HepG2 (cell line): ENCODE results near the gene TRPM5. TPM values are rescaled to one million over a fixed set of nuclear protein-coding genes. Genes with fewer than 3 reads are reported as not detected.

Experiments used
- HNRNPH1 ChIP-seq: fragments of 200-400 bp; formaldehyde crosslinking; optimal IDR thresholded peaks from 2 replicates; pipeline ENCODE3; 2017; ENCODE audit warnings: mild to moderate bottlenecking, low read depth, low read length
- RFXANK ChIP-seq: IDR thresholded peaks from 2 replicates; pipeline ENCODE4 v1.6.1; 2016
- SCMH1 ChIP-seq: sonication (generic); formaldehyde crosslinking; IDR thresholded peaks from 2 replicates; pipeline ENCODE4 v1.9.0; 2021; ENCODE audit warnings: missing genetic modification reagents, mild to moderate bottlenecking, borderline replicate concordance
- ZNF17 ChIP-seq: sonication (generic); formaldehyde crosslinking; IDR thresholded peaks from 2 replicates; pipeline ENCODE4 v1.5.0; 2020; ENCODE audit warnings: mild to moderate bottlenecking, missing genetic modification reagents
- ZNF446 ChIP-seq: sonication (generic); formaldehyde crosslinking; IDR thresholded peaks from 2 replicates; pipeline ENCODE4 v1.5.0; 2020; ENCODE audit warnings: mild to moderate bottlenecking, missing genetic modification reagents
- ZNF530 ChIP-seq: sonication (generic); formaldehyde crosslinking; IDR thresholded peaks from 2 replicates; pipeline ENCODE4 v1.5.0; 2020; ENCODE audit warnings: low read depth, mild to moderate bottlenecking, missing genetic modification reagents
- polyA plus RNA-seq, 8 experiments: library from polyadenylated mRNA; depleted of rRNA in 3 of 8; stranded (reverse) in 7 of 8; unstranded in 1 of 8; fragments of >200 nt; fragmentation: Illumina TruSeq in 4 of 8; extraction: Trizol in 4 of 8; gene quantifications; 2 replicates each; pipeline versions ENCODE4 v1.2.1 to v1.2.3, GENCODE V29; 2011 to 2016; ENCODE audit warnings: low read depth in 4 of 8, missing spikeins in 1 of 8, mixed read lengths in 1 of 8; ENCODE audit not compliant: insufficient read depth in 1 of 8
- total RNA-seq, 5 experiments: library from RNA; depleted of rRNA; stranded (reverse); fragments of >200 nt; fragmentation: Illumina TruSeq; extraction: Trizol; gene quantifications; 2 replicates each; pipeline ENCODE4 v1.2.3, GENCODE V29; 2016; ENCODE audit warnings: low read depth in 1 of 5
- TF ChIP-seq, protein P1 (sequence below), 2 experiments: sonication (generic) in 1 of 2; formaldehyde crosslinking in 1 of 2; IDR thresholded peaks; 2 replicates each; pipeline versions ENCODE4 v1.6.1 to v1.9.0; 2014 to 2022; ENCODE audit warnings: antibody characterized with exemption in 1 of 2, borderline replicate concordance in 1 of 2, inconsistent platforms in 1 of 2, low read depth in 1 of 2, missing genetic modification reagents in 1 of 2
- TF ChIP-seq, protein P2 (sequence below): sonication (generic); formaldehyde crosslinking; IDR thresholded peaks from 2 replicates; pipeline ENCODE4 v1.4.0; 2020; ENCODE audit warnings: low read depth, mild to moderate bottlenecking, missing genetic modification reagents
- TF ChIP-seq, protein P3 (sequence below): sonication (generic); formaldehyde crosslinking; IDR thresholded peaks from 2 replicates; pipeline ENCODE4 v1.4.0; 2020; ENCODE audit warnings: low read depth, missing genetic modification reagents
- TF ChIP-seq, protein P4 (sequence below): sonication (generic); formaldehyde crosslinking; IDR thresholded peaks from 2 replicates; pipeline ENCODE4 v1.9.0; 2021; ENCODE audit warnings: mild to moderate bottlenecking, missing genetic modification reagents

The TRPM5 gene
- total and polyA plus RNA-seq, 2 of the 13 experiments (the other 11 are each of a cell fraction or from before 2014, with no cell fraction given) = 0.12 TPM; not detected in 1

DNA sequence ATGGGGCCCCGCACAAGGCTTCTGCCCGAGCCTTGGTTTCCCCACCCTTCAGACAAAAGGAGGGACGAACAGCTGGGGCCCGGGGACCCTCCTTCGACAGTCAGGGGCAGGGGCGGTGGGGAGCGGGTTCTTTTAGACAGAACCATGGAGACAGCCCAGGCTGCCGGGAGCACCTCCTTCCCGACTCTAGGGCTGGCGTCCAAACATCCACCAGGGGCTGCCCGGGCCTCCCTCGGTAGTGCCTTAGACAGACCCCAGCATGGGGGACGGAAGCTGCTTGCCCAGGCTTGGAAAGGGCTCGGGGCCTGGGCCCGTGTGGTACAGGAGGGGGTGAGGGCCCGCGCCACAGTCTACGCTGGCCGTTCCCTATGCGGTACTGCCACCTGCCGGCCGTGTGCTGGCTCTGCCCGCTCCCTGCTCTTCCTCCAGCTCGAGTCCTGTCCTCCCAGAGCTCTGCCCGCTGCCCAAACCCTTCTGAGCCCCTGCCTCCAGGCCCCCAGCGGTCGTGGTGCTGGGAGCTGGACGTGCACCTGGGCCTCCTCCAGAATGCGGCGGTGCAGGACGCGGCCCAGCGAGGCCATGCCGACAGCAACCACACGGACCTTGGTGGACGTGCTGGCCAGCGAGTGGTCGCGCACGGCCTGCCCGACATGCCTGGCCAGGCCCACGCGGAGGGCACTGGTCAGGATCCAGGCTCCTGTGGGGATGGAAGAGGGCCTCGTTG lies 23.6 kb downstream of the TRPM5 start (continued):
- TF ChIP-seq, protein P1, sequence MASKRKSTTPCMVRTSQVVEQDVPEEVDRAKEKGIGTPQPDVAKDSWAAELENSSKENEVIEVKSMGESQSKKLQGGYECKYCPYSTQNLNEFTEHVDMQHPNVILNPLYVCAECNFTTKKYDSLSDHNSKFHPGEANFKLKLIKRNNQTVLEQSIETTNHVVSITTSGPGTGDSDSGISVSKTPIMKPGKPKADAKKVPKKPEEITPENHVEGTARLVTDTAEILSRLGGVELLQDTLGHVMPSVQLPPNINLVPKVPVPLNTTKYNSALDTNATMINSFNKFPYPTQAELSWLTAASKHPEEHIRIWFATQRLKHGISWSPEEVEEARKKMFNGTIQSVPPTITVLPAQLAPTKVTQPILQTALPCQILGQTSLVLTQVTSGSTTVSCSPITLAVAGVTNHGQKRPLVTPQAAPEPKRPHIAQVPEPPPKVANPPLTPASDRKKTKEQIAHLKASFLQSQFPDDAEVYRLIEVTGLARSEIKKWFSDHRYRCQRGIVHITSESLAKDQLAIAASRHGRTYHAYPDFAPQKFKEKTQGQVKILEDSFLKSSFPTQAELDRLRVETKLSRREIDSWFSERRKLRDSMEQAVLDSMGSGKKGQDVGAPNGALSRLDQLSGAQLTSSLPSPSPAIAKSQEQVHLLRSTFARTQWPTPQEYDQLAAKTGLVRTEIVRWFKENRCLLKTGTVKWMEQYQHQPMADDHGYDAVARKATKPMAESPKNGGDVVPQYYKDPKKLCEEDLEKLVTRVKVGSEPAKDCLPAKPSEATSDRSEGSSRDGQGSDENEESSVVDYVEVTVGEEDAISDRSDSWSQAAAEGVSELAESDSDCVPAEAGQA (IDR thresholded peaks at IDR 0.05; ENCODE audit: low read depth) = no peak
- TF ChIP-seq, protein P1 (CRISPR knock-in tag; IDR thresholded peaks at IDR 0.05; ENCODE audit: borderline replicate concordance) = no peak
- TF ChIP-seq RFXANK (CRISPR knock-in tag) (no peak), ZNF17 (CRISPR knock-in tag) (no peak), HNRNPH1 (no peak), SCMH1 (CRISPR knock-in tag) (no peak), ZNF446 (no peak), ZNF530 (CRISPR knock-in tag) (no peak)
- TF ChIP-seq, protein P2, sequence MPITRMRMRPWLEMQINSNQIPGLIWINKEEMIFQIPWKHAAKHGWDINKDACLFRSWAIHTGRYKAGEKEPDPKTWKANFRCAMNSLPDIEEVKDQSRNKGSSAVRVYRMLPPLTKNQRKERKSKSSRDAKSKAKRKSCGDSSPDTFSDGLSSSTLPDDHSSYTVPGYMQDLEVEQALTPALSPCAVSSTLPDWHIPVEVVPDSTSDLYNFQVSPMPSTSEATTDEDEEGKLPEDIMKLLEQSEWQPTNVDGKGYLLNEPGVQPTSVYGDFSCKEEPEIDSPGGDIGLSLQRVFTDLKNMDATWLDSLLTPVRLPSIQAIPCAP (CRISPR knock-in tag) = no peak
- TF ChIP-seq, protein P3, sequence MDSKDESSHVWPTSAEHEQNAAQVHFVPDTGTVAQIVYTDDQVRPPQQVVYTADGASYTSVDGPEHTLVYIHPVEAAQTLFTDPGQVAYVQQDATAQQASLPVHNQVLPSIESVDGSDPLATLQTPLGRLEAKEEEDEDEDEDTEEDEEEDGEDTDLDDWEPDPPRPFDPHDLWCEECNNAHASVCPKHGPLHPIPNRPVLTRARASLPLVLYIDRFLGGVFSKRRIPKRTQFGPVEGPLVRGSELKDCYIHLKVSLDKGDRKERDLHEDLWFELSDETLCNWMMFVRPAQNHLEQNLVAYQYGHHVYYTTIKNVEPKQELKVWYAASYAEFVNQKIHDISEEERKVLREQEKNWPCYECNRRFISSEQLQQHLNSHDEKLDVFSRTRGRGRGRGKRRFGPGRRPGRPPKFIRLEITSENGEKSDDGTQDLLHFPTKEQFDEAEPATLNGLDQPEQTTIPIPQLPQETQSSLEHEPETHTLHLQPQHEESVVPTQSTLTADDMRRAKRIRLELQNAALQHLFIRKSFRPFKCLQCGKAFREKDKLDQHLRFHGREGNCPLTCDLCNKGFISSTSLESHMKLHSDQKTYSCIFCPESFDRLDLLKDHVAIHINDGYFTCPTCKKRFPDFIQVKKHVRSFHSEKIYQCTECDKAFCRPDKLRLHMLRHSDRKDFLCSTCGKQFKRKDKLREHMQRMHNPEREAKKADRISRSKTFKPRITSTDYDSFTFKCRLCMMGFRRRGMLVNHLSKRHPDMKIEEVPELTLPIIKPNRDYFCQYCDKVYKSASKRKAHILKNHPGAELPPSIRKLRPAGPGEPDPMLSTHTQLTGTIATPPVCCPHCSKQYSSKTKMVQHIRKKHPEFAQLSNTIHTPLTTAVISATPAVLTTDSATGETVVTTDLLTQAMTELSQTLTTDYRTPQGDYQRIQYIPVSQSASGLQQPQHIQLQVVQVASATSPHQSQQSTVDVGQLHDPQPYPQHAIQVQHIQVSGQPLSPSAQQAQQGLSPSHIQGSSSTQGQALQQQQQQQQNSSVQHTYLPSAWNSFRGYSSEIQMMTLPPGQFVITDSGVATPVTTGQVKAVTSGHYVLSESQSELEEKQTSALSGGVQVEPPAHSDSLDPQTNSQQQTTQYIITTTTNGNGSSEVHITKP (CRISPR knock-in tag) = no peak
- TF ChIP-seq, protein P4, sequence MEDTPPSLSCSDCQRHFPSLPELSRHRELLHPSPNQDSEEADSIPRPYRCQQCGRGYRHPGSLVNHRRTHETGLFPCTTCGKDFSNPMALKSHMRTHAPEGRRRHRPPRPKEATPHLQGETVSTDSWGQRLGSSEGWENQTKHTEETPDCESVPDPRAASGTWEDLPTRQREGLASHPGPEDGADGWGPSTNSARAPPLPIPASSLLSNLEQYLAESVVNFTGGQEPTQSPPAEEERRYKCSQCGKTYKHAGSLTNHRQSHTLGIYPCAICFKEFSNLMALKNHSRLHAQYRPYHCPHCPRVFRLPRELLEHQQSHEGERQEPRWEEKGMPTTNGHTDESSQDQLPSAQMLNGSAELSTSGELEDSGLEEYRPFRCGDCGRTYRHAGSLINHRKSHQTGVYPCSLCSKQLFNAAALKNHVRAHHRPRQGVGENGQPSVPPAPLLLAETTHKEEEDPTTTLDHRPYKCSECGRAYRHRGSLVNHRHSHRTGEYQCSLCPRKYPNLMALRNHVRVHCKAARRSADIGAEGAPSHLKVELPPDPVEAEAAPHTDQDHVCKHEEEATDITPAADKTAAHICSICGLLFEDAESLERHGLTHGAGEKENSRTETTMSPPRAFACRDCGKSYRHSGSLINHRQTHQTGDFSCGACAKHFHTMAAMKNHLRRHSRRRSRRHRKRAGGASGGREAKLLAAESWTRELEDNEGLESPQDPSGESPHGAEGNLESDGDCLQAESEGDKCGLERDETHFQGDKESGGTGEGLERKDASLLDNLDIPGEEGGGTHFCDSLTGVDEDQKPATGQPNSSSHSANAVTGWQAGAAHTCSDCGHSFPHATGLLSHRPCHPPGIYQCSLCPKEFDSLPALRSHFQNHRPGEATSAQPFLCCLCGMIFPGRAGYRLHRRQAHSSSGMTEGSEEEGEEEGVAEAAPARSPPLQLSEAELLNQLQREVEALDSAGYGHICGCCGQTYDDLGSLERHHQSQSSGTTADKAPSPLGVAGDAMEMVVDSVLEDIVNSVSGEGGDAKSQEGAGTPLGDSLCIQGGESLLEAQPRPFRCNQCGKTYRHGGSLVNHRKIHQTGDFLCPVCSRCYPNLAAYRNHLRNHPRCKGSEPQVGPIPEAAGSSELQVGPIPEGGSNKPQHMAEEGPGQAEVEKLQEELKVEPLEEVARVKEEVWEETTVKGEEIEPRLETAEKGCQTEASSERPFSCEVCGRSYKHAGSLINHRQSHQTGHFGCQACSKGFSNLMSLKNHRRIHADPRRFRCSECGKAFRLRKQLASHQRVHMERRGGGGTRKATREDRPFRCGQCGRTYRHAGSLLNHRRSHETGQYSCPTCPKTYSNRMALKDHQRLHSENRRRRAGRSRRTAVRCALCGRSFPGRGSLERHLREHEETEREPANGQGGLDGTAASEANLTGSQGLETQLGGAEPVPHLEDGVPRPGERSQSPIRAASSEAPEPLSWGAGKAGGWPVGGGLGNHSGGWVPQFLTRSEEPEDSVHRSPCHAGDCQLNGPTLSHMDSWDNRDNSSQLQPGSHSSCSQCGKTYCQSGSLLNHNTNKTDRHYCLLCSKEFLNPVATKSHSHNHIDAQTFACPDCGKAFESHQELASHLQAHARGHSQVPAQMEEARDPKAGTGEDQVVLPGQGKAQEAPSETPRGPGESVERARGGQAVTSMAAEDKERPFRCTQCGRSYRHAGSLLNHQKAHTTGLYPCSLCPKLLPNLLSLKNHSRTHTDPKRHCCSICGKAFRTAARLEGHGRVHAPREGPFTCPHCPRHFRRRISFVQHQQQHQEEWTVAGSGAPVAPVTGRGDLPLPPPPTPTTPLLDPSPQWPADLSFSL (CRISPR knock-in tag) = no peak
